Measurements from ENCODE around the gene BTN2A1. TPM values are rescaled to one million over a fixed set of nuclear protein-coding genes. Genes with fewer than 3 reads are reported as not detected.
A peak's percentile ranks its signal among the peaks of the same experiment; 100 is the strongest.

The BTN2A1 gene
- total and polyA plus RNA-seq, 2 donors from 2014 or later = 15.6 to 19.1 TPM

GRCh38 chr6:26439151-26440125, 18.3 kb upstream of the BTN2A1 start:
- H3K9ac ChIP-seq (ENCODE audit: low read length in 3 of 3) = peak overlapping the region in 2 of 3 donors; percentile 63 to 68

GRCh38 chr6:26440977-26441358, 16.8 kb upstream of the BTN2A1 start:
- FAIRE-seq (no peak), DNase-seq (no peak)
- Histone ChIP-seq H3K9me3 (ENCODE audit: control insufficient read depth in 2 of 3, insufficient read depth in 1 of 3, low read length in 3 of 3) (no peaks in the 10 kb centered on the region), H3K9ac (ENCODE audit: low read length in 3 of 3) (peak overlapping the region; percentile 35 to 79 (median 68)), H3K27ac (ENCODE audit: low read depth in 2 of 2, low read length in 2 of 2) (peak overlapping the region; percentile 57 to 82), H3K27me3 (ENCODE audit: control insufficient read depth, insufficient read depth, low read length) (no peaks in the 10 kb centered on the region), H3K4me3 (ENCODE audit: low read length in 3 of 3) (peak overlapping the region; percentile 71 to 78 (median 73)), H3K36me3 (ENCODE audit: control insufficient read depth in 2 of 3, insufficient read depth in 3 of 3, low read length in 3 of 3) (no peaks in the 10 kb centered on the region), H3K4me1 (ENCODE audit: control insufficient read depth in 2 of 3, insufficient read depth in 2 of 3, low read depth in 1 of 3, low read length in 3 of 3) (peaks cover 0 to 5% (median 4%) of the 10 kb centered on the region in 3 donors)
- intact Hi-C loops (cut with DNase I) = no loop called here
- TF ChIP-seq CTCF (IDR thresholded peaks at IDR 0.05; ENCODE audit: borderline replicate concordance, extremely low read depth, insufficient read depth) = no peak

More at GRCh38 chr6:26439151-26440125, 18.3 kb upstream of the BTN2A1 start:
- H3K4me3 ChIP-seq (ENCODE audit: low read length in 3 of 3) = peak overlapping the region; percentile 71 to 78 (median 73)
- no peaks in the 10 kb centered on the region for H3K36me3 ChIP-seq (ENCODE audit: control insufficient read depth in 2 of 3, insufficient read depth in 3 of 3, low read length in 3 of 3)
- H3K9me3 ChIP-seq (ENCODE audit: control insufficient read depth in 2 of 3, insufficient read depth in 1 of 3, low read length in 3 of 3) = no peaks in the 10 kb centered on the region
- no peak for DNase-seq
- intact Hi-C loops (cut with DNase I) = no loop called here
- TF ChIP-seq CTCF (IDR thresholded peaks at IDR 0.05; ENCODE audit: borderline replicate concordance, extremely low read depth, insufficient read depth) = no peak
- H3K4me1 ChIP-seq (ENCODE audit: control insufficient read depth in 2 of 3, insufficient read depth in 2 of 3, low read depth in 1 of 3, low read length in 3 of 3) = peaks cover 0 to 5% (median 4%) of the 10 kb centered on the region in 3 donors
- peak overlapping the region; percentile 7 to 34 for H3K27ac ChIP-seq (ENCODE audit: low read depth in 2 of 2, low read length in 2 of 2)
- FAIRE-seq = no peak
- H3K27me3 ChIP-seq (ENCODE audit: control insufficient read depth, insufficient read depth, low read length) = no peaks in the 10 kb centered on the region

- Histone ChIP-seq H3K27me3 (ENCODE audit: control insufficient read depth, insufficient read depth, low read length) (no peaks in the 10 kb centered on the region), H3K9me3 (ENCODE audit: control insufficient read depth in 2 of 3, insufficient read depth in 1 of 3, low read length in 3 of 3) (no peaks in the 10 kb centered on the region), H3K27ac (ENCODE audit: low read depth in 2 of 2, low read length in 2 of 2) (no peak overlapping the region), H3K4me3 (ENCODE audit: low read length in 3 of 3) (peak overlapping the region in 1 of 3 donors; percentile 37), H3K36me3 (ENCODE audit: control insufficient read depth in 2 of 3, insufficient read depth in 3 of 3, low read length in 3 of 3) (no peaks in the 10 kb centered on the region), H3K4me1 (ENCODE audit: control insufficient read depth in 2 of 3, insufficient read depth in 2 of 3, low read depth in 1 of 3, low read length in 3 of 3) (peaks cover 0 to 5% (median 4%) of the 10 kb centered on the region in 3 donors), H3K9ac (ENCODE audit: low read length in 3 of 3) (no peak overlapping the region)
- DNase-seq = no peak
- intact Hi-C loops (cut with DNase I) = no loop called here
- FAIRE-seq = no peak
- TF ChIP-seq CTCF (IDR thresholded peaks at IDR 0.05; ENCODE audit: borderline replicate concordance, extremely low read depth, insufficient read depth) = no peak
These were observed 15.8 kb upstream of the BTN2A1 start for GRCh38 chr6:26441977-26442376.
